H1 (cell line): ENCODE results near the gene DLL1.

Experiments
- CBX5 ChIP-seq: fragments of 300-800, 300-1000 bp; sonication (generic); IDR thresholded peaks from 2 replicates; pipeline ENCODE4 v1.7.1; 2016; ENCODE audit warnings: antibody characterized with exemption, low read length, low read depth
- CREB1 ChIP-seq: IDR thresholded peaks from 2 replicates; pipeline ENCODE4 v1.6.1; 2012; ENCODE audit warnings: inconsistent platforms
- CTCF ChIP-seq, 3 experiments: IDR thresholded peaks; 1 replicate in 2 of 3; 2 replicates in 1 of 3; pipeline versions ENCODE4 v1.5.1 to v1.6.1; 2011; ENCODE audit warnings: low read length in 3 of 3, mild to moderate bottlenecking in 3 of 3, inconsistent platforms in 2 of 3, low read depth in 1 of 3, moderate library complexity in 1 of 3; ENCODE audit not compliant: insufficient read depth in 1 of 3; ENCODE audit errors: control extremely low read depth in 1 of 3
- JUND ChIP-seq: IDR thresholded peaks from 2 replicates; pipeline ENCODE4 v1.6.1; 2011; ENCODE audit warnings: mild to moderate bottlenecking, improper control_type of control experiment, low read length
- KDM1A ChIP-seq: fragments of 200-600, 300-600 bp; sonication (generic); IDR thresholded peaks from 2 replicates; pipeline ENCODE4 v1.7.1; 2016; ENCODE audit warnings: mild to moderate bottlenecking, low read length, borderline replicate concordance
- POLR2A ChIP-seq, 2 experiments: IDR thresholded peaks; 1 replicate in 1 of 2; 2 replicates in 1 of 2; pipeline ENCODE4 v1.6.1; 2011; ENCODE audit warnings: low read depth in 2 of 2, low read length in 2 of 2, mild to moderate bottlenecking in 2 of 2; ENCODE audit errors: control extremely low read depth in 1 of 2
- POLR2AphosphoS5 ChIP-seq: IDR thresholded peaks from 2 replicates; pipeline ENCODE4 v1.6.1; 2011; ENCODE audit warnings: low read depth, low read length
- SP1 ChIP-seq: IDR thresholded peaks from 2 replicates; pipeline ENCODE4 v1.6.1; 2011; ENCODE audit warnings: low read depth, low read length
- TCF12 ChIP-seq: IDR thresholded peaks from 2 replicates; pipeline ENCODE4 v1.6.1; 2011; ENCODE audit warnings: low read depth, mild to moderate bottlenecking, low read length
- YY1 ChIP-seq: IDR thresholded peaks from 2 replicates; pipeline ENCODE4 v1.6.1; 2011; ENCODE audit warnings: low read depth, mild to moderate bottlenecking, low read length

GRCh38 chr6:170286246-170286933 is 4.5 kb downstream of the DLL1 start:
- TF ChIP-seq YY1 (no peak), CTCF (IDR thresholded peaks at IDR 0.05; ENCODE audit: control extremely low read depth in 1 of 3, insufficient read depth in 1 of 3, low read depth in 1 of 3, low read length in 3 of 3) (no peak), CBX5 (no peak), JUND (no peak), CREB1 (no peak), POLR2AphosphoS5 (no peak), POLR2A (IDR thresholded peaks at IDR 0.05; ENCODE audit: control extremely low read depth in 1 of 2, low read depth in 2 of 2, low read length in 2 of 2) (no peak), TCF12 (no peak), KDM1A (no peak), SP1 (no peak)
